Endothelial cell of umbilical vein (primary cell): Measurements from ENCODE around the gene LRP11.

Source experiments
- EZH2 ChIP-seq: IDR thresholded peaks from 2 replicates; pipeline ENCODE4 v1.6.1; 2012; ENCODE audit warnings: borderline replicate concordance, low read depth, mild to moderate bottlenecking, moderate library complexity, low read length, inconsistent platforms; ENCODE audit not compliant: severe bottlenecking
- JUN ChIP-seq: IDR thresholded peaks from 2 replicates; pipeline ENCODE4 v1.6.1; 2011; ENCODE audit warnings: borderline replicate concordance, low read depth; ENCODE audit not compliant: insufficient read length, insufficient read depth
- POLR2A ChIP-seq: IDR thresholded peaks from 2 replicates; pipeline ENCODE4 v1.6.1; 2012; ENCODE audit warnings: low read depth, mild to moderate bottlenecking, control low read depth, low read length
- POLR2AphosphoS5 ChIP-seq: IDR thresholded peaks from 2 replicates; pipeline ENCODE4 v1.6.1; 2012; ENCODE audit warnings: low read depth, mild to moderate bottlenecking, control low read depth, low read length, moderate library complexity; ENCODE audit not compliant: insufficient read depth
- TF ChIP-seq, protein P1 (sequence below), 2 donors: IDR thresholded peaks; 1 replicate in 1 of 2; 2 replicates in 1 of 2; pipeline ENCODE4 v1.5.1; 2011; ENCODE audit warnings: low read length in 2 of 2, mild to moderate bottlenecking in 2 of 2, moderate library complexity in 2 of 2, control low read depth in 1 of 2, inconsistent platforms in 1 of 2, low read depth in 1 of 2; ENCODE audit not compliant: insufficient read depth in 1 of 2; ENCODE audit errors: extremely low read depth in 1 of 2

DNA sequence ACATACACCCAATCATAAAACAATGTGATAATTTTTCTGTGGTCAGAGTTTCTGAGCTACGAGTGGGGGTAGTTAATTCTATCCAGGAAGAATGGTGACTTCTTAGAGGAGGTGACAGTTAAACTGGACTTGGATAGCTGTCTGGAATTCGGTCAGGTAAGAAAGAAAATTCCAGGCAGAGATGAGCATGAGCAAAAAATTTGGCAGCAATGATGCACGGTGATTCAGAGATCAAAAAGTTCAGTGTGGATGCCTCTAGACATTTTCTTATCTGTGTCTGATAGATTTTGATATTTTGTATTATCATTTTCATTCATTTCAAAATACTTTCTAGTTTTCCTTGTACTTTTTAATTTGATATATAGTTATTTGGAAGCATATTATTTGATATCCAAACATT, 21.7 kb upstream of the LRP11 start:
- TF ChIP-seq, protein P1, sequence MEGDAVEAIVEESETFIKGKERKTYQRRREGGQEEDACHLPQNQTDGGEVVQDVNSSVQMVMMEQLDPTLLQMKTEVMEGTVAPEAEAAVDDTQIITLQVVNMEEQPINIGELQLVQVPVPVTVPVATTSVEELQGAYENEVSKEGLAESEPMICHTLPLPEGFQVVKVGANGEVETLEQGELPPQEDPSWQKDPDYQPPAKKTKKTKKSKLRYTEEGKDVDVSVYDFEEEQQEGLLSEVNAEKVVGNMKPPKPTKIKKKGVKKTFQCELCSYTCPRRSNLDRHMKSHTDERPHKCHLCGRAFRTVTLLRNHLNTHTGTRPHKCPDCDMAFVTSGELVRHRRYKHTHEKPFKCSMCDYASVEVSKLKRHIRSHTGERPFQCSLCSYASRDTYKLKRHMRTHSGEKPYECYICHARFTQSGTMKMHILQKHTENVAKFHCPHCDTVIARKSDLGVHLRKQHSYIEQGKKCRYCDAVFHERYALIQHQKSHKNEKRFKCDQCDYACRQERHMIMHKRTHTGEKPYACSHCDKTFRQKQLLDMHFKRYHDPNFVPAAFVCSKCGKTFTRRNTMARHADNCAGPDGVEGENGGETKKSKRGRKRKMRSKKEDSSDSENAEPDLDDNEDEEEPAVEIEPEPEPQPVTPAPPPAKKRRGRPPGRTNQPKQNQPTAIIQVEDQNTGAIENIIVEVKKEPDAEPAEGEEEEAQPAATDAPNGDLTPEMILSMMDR (IDR thresholded peaks at IDR 0.05; ENCODE audit: extremely low read depth in 1 of 2, insufficient read depth in 1 of 2, low read depth in 1 of 2, low read length in 2 of 2), result no peak
- TF ChIP-seq POLR2AphosphoS5 (no peak), POLR2A (no peak), JUN (no peak), EZH2 (no peak)
